ENCODE results near the gene WASL.
"Not testable (repeated sequence)": the region's sequence is repeated elsewhere in the genome, so short reads cannot be mapped to it uniquely, and the experiment has no call there.

The WASL gene

GRCh38 chr7:123656544-123657303, 92.1 kb downstream of the WASL start:
- DNase-seq = no peak

GRCh38 chr7:123655614-123656013, 93.2 kb downstream of the WASL start, which contains the start of gene LMOD2:
TSS of gene LMOD2 (plus strand) at chr7:123655866. CDS start at chr7:123655964, 98 bp downstream.
- no peak for DNase-seq

GRCh38 chr7:123653162-123653561, 95.6 kb downstream of the WASL start:
- no peak for DNase-seq

GRCh38 chr7:123652406-123652805, 96.4 kb downstream of the WASL start:
- DNase-seq = no peak

- DNase-seq = no peak
Measured at GRCh38 chr7:123650595-123650994, 98.2 kb downstream of the WASL start.

GRCh38 chr7:123649964-123650363, 98.8 kb downstream of the WASL start:
- no peak for DNase-seq

GRCh38 chr7:123647106-123647730, 101.6 kb downstream of the WASL start:
- DNase-seq = no peak

GRCh38 chr7:123645516-123645915, 103.3 kb downstream of the WASL start:
- no peak for DNase-seq

GRCh38 chr7:123643495-123644441, 105.0 kb downstream of the WASL start:
- no peak for DNase-seq

GRCh38 chr7:123641901-123642300, 106.9 kb downstream of the WASL start:
- no peak for DNase-seq

- DNase-seq = no peak
Measured at GRCh38 chr7:123640583-123640982, 108.2 kb downstream of the WASL start.

- no peak for DNase-seq
Measured at GRCh38 chr7:123639631-123640030, 109.2 kb downstream of the WASL start.

GRCh38 chr7:123637878-123638277, 110.9 kb downstream of the WASL start:
- no peak for DNase-seq

- DNase-seq = no peak
Measured at GRCh38 chr7:123637203-123637602, 111.6 kb downstream of the WASL start.

- no peak for DNase-seq
Measured at GRCh38 chr7:123635551-123636359, 113.0 kb downstream of the WASL start.

- not testable (repeated sequence) for DNase-seq
Measured at GRCh38 chr7:123634011-123634573, 114.7 kb downstream of the WASL start.

- DNase-seq = no peak
Measured at GRCh38 chr7:123633553-123633952, 115.2 kb downstream of the WASL start.

GRCh38 chr7:123632808-123633207, 116.0 kb downstream of the WASL start:
- DNase-seq = no peak
